Fibroblast of pulmonary artery (primary cell): Measurements from ENCODE around the gene PRKCE.
A peak's percentile ranks its signal among the peaks of the same experiment; 100 is the strongest.

Source experiments
- DNase-seq: peaks from one replicate; pipeline ENCODE4 v3.0.0-alpha.2; 2010; ENCODE audit warnings: low read depth
- H3K4me3 ChIP-seq: replicated peaks from 2 replicates; pipeline ENCODE4 v1.5.1; 2011; ENCODE audit warnings: low read depth, mild to moderate bottlenecking, control low read depth, low read length, moderate library complexity
- CTCF ChIP-seq: IDR thresholded peaks from 2 replicates; pipeline ENCODE4 v1.5.1; 2011; ENCODE audit warnings: mild to moderate bottlenecking, control low read depth, low read length, inconsistent platforms; ENCODE audit errors: missing control alignments

PRKCE gene

GRCh38 chr2:46082531-46083485 is 431.3 kb downstream of the PRKCE start:
- no peak for TF ChIP-seq CTCF
- H3K4me3 ChIP-seq, result no peak overlapping the region
- DNase-seq, result peak; percentile 98

- H3K4me3 ChIP-seq, result no peak overlapping the region
- no peak for DNase-seq
- no peak for TF ChIP-seq CTCF
Measured at GRCh38 chr2:46086578-46087070, 435.1 kb downstream of the PRKCE start.

GRCh38 chr2:46087492-46087891 is 436.0 kb downstream of the PRKCE start:
- no peak for TF ChIP-seq CTCF
- no peak for DNase-seq

GRCh38 chr2:46091004-46091403 is 439.5 kb downstream of the PRKCE start:
- TF ChIP-seq CTCF, result peak; percentile 22
- no peak for DNase-seq
- no peak overlapping the region for H3K4me3 ChIP-seq

More at GRCh38 chr2:46087492-46087891, 436.0 kb downstream of the PRKCE start:
- H3K4me3 ChIP-seq, result no peak overlapping the region

- H3K4me3 ChIP-seq, result no peak overlapping the region
- no peak for DNase-seq
- TF ChIP-seq CTCF, result no peak
Measured at GRCh38 chr2:46091961-46092667, 440.6 kb downstream of the PRKCE start.

GRCh38 chr2:46094689-46095088 is 443.2 kb downstream of the PRKCE start:
- DNase-seq, result no peak
- no peak overlapping the region for H3K4me3 ChIP-seq
- TF ChIP-seq CTCF, result no peak
